MG63 (cell line): Measurements from ENCODE around the gene CHRNA10. TPM values are rescaled to one million over a fixed set of nuclear protein-coding genes. Genes with fewer than 3 reads are reported as not detected.

Experiments
- DNase-seq: peaks from one replicate; pipeline ENCODE4 v3.0.0-alpha.2; 2020
- H3K27me3 ChIP-seq: fragments of 250-450 bp; sonication (Bioruptor Pico); 2 replicates; pipeline ENCODE4 v1.5.1; 2020; ENCODE audit warnings: mild to moderate bottlenecking, moderate library complexity
- H3K36me3 ChIP-seq: fragments of 250-450 bp; sonication (Bioruptor Pico); 2 replicates; pipeline ENCODE4 v1.5.1; 2020; ENCODE audit warnings: mild to moderate bottlenecking, moderate library complexity
- H3K4me3 ChIP-seq: fragments of 250-450 bp; sonication (Bioruptor Pico); 2 replicates; pipeline ENCODE4 v1.5.1; 2020; ENCODE audit warnings: mild to moderate bottlenecking, moderate library complexity
- H3K9me3 ChIP-seq: fragments of 250-450 bp; sonication (Bioruptor Pico); 2 replicates; pipeline ENCODE4 v1.5.1; 2020; ENCODE audit warnings: mild to moderate bottlenecking, moderate library complexity
- total RNA-seq: library from RNA; depleted of rRNA; stranded (reverse); fragments of >200 nt; shearing (Covaris generic); gene quantifications from 2 replicates; pipeline ENCODE4 v1.2.3, GENCODE V29; 2014; ENCODE audit warnings: low replicate concordance; rRNA removed

CHRNA10 gene
- total RNA-seq, 1 experiment from 2014 or later = 0.72 TPM

DNA sequence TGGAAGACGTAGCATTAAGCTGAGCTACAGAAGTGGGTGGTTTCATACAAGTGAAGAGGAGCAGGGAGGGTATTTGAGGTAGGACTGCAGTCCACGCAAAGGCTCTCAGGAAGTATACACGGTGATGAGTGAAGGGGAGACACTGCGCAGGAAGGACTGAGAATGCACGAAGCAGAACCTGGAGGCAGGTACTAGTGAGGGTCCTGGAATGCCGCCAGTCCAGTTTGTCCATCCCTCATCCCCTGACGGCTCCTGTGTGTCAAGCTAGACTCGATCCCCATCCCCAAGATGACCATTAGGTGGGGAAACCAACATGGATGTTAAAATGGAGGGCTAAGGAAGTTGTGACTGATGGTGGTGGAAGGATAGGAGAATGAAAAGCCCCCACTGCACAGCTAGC is 53.2 kb downstream of the CHRNA10 start:
- no peaks in the 10 kb centered on the region for H3K36me3 ChIP-seq
- no peak for DNase-seq
- H3K27me3 ChIP-seq = no peaks in the 10 kb centered on the region
- no peak overlapping the region for H3K4me3 ChIP-seq
- H3K9me3 ChIP-seq = no peaks in the 10 kb centered on the region

GRCh38 chr11:3616721-3617460 is 54.3 kb downstream of the CHRNA10 start:
- H3K27me3 ChIP-seq = no peaks in the 10 kb centered on the region
- H3K36me3 ChIP-seq = no peaks in the 10 kb centered on the region
- DNase-seq = no peak
- H3K9me3 ChIP-seq = no peaks in the 10 kb centered on the region; the same call in 1 of the 2 replicates
- no peak overlapping the region for H3K4me3 ChIP-seq

- DNase-seq = no peak
- Histone ChIP-seq H3K36me3 (no peaks in the 10 kb centered on the region), H3K4me3 (no peak overlapping the region), H3K27me3 (no peaks in the 10 kb centered on the region), H3K9me3 (no peaks in the 10 kb centered on the region; the same call in 1 of the 2 replicates)
Measured at GRCh38 chr11:3615998-3616397, 55.2 kb downstream of the CHRNA10 start.

Other genes with a start within 250 kb of the CHRNA10 start
- gene ART5, start 29.4 kb downstream of the CHRNA10 start, total RNA-seq = not detected in 2 replicates
- not detected in 2 replicates for gene ART1, start 26.3 kb downstream of the CHRNA10 start, total RNA-seq
- gene NUP98, start 126.2 kb upstream of the CHRNA10 start, total RNA-seq = 99.7 and 106 TPM in 2 replicates
- 8.1 and 8.9 TPM in 2 replicates for gene PGAP2, start 137.2 kb upstream of the CHRNA10 start, total RNA-seq
- 13.0 and 23.7 TPM in 2 replicates for gene RHOG, start 169.6 kb upstream of the CHRNA10 start, total RNA-seq
- 13.4 and 16.5 TPM in 2 replicates for gene STIM1, start 184.3 kb upstream of the CHRNA10 start, total RNA-seq